CD4-positive, alpha-beta T cell treated with Interleukin-6 for 4 hours (primary cell): ENCODE results near the gene DDAH2.
"Not testable (repeated sequence)": the region's sequence is repeated elsewhere in the genome, so short reads cannot be mapped to it uniquely, and the experiment has no call there.

Experiments
- DNase-seq: peaks from one replicate; pipeline ENCODE4 v3.0.0-alpha.2; 2020; ENCODE audit warnings: mixed read lengths

The DDAH2 gene

GRCh38 chr6:31711233-31711632 is 17.9 kb downstream of the DDAH2 start:
- no peak for DNase-seq

DNA sequence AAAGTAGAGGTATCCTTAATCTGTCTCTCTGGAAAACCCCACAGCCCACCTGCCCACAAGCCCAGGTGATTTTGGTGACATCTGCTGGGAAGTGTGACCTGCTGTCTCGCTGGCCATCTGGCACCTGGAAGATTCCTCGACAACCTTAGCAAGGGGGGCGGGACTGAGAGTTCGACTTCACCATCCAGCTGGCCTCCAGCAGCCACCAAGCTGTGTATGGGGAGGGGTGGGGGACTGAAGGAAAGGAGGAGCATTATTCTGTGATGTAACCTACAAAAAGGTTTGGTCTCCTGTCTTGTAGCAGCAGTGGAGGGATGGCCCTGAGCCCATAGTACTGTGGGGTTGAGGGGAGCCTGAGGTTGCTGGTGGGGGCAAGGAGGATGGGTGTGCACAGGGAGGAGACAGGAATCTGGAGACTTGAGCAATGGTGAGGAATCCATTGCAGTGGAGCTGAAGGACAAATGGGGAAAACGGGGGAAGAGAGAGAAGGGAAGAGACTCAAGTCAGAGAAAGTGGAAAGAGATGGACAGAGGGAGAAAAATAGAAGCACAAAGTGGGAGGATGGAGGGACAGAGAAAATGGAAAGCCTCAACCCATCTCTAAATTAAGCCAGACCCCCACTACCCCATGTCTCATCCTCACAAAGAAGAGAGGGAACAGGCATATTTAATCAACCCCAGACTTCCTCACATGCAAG is 18.4 kb downstream of the DDAH2 start:
- no peak for DNase-seq

DNA sequence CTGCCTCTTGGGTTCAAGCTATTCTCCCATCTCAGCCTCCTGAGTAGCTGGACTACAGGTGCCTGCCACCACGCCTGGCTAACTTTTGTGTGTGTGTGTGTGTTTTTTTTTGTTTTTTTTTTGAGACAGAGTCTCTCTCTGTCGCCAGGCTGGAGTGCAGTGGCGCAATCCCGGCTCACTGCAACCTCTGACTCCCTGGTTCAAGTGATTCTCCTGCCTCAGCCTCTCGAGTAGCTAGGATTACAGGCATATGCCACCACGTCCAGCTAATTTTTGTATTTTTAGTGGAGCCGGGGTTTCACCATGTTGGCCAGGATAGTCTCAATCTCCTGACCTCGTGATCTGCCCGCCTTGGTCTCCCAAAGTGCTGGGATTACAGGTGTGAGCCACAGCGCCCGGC is 19.9 kb downstream of the DDAH2 start:
- not testable (repeated sequence) for DNase-seq

GRCh38 chr6:31708224-31708623 is 20.9 kb downstream of the DDAH2 start:
- no peak for DNase-seq

GRCh38 chr6:31707701-31708100 is 21.4 kb downstream of the DDAH2 start:
- DNase-seq: no peak

DNA sequence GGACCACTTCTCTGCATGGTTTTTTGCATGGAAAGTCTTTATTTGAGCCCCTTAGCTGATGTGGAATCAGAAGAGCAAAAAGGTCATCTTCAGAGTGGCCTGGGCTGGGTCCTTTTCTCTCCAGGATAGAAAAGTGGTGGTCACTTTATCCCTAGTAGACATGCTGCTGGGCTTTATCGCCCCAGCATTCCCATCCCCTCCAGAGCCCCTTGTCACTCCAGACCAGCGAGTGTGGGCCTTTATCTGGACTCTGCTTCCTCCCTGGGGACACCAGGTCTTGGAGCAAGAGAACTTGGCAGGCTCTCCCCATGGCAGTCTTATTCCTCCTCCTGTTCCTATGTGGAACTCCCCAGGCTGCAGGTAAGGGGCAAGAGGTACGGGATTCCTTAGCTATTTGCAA is 22.5 kb downstream of the DDAH2 start, which contains the start of gene LY6G6F:
TSS of gene LY6G6F (plus strand) at position 268 of the 400 bp plus-strand sequence. CDS start at position 309, 41 bp downstream.
- DNase-seq: no peak

- no peak for DNase-seq
Observed at GRCh38 chr6:31705931-31706330, 23.2 kb downstream of the DDAH2 start.

- peak; percentile 99 for DNase-seq
Observed at GRCh38 chr6:31702819-31703716, 26.0 kb downstream of the DDAH2 start, which contains the start of gene ABHD16A. TSS of gene ABHD16A (minus strand) at chr6:31703324. CDS start at chr6:31703281, 43 bp downstream.

GRCh38 chr6:31702405-31702818 is 26.7 kb downstream of the DDAH2 start:
- no peak for DNase-seq

DNA sequence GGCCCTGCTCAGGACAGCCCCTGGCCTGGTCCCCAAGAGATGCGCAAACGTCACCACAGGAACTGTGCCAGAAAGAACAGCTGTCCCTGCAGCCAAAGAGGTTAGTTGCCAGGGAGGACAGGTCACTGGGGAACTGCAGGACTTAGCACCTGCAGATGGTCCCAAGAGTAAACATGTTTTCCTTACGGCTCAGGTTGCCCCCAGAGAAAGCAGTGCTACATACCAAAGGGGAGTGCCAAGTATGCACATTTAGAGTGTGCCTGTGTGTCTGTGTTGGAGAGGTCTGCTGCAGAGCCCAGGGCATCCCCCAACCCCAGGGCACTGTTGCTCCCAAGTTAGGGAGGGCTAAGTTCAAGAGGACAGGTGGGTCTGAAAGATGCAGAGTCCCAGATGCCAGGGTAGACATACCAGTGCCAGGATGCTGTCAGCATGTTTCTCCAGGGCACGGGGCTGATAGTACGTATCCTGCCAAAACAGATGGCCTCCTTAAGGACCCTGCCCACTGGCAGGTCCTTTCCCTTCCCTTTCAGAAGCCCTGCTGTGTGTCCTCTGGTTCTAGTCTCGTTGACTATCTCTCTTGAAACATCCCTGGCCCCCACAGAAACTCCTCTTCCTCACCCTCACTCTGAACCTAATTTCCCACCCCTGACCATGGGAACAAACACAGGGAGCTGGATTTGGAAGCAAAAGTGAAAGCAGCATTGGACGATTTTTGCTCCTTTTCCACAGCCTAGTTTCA is 27.3 kb downstream of the DDAH2 start:
- no peak for DNase-seq

DNA sequence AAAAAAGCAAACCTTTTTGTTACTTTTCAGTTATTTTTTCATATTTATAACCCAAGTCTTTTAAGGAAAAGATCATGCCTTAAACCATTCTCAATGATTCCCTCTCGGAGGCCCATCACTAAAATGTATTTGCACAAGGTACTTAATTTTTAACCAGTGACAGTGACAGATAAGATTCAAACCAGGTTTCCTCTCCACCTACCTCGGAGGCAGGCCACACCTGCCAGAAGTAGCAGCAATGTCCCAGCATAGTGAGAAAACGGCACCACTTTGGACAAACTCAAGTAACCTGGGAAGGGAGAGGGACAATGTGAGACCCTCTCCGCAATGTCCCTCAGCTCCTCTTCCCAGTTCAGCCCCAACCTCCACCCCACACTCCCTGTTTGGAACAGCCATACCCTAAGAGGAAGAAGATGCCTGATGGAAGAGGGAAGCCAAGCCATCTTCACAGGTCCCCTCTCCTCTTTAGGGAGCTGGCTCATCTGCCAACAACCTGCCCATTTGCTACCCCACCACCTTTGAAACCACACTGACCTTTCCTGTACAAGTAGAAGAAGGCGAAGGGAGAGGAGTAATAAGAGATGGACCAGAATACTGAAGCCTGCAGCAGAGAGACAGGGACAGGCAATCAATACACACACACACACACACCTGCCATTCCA is 28.2 kb downstream of the DDAH2 start:
- no peak for DNase-seq

DNA sequence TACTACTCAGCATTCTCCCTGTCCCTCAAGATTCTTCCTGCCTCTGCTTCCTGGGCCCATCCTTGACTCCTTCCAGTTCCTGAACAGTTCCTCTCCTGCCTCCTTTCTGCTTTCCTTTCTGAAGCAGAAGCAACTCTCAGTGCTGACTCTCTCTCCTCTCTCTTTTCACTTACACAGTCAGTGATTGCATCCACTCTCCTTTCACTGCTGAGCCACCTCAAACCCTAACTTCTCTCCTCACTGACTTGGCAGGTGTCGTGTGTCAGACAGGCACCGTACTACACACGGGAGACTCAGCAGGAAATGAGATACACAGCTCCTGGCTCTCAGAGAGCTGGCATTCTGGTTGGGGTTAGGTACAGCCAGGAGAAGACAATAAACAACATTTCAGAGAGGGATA is 31.5 kb downstream of the DDAH2 start:
- DNase-seq: no peak

DNA sequence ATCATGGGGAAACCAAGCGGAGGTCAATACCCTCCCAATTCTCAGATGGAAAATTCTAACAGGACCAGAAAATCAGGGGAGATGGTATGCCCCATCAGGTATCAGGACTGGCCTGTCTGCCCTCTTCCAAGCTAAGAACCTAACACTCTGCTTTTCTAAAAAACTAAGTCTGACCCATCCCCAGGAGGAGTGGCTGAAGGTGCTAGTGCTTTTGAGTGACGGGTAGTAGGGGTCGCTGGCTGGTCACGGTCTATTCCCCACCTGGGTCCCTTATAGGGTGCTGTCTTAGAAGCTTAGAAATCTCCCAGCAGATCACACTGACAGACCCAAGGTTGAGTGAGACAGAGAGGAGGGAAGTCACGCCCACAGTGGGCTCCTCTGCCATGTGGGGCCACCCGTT is 35.6 kb downstream of the DDAH2 start:
- no peak for DNase-seq

- no peak for DNase-seq
Observed at GRCh38 chr6:31692886-31693285, 36.2 kb downstream of the DDAH2 start.

DNA sequence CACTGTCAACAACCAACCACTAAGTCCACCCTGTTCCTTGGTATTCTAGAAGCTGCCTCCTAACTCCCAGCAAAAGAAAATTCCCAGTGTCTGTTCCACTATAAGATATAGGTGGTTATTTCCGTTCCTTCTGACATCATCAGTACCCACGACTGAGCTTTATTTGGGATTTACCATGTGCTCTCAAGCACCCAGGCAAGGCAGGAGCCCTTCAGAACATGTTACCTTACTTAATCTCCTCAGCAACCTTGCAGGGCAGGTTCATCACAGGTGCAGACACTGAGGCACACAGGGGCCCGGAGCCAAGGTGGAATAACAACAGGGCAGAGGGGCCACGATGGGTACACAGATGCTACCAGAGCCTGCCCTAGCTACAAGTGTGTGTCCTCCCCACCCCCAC is 36.7 kb downstream of the DDAH2 start:
- DNase-seq: no peak

DNA sequence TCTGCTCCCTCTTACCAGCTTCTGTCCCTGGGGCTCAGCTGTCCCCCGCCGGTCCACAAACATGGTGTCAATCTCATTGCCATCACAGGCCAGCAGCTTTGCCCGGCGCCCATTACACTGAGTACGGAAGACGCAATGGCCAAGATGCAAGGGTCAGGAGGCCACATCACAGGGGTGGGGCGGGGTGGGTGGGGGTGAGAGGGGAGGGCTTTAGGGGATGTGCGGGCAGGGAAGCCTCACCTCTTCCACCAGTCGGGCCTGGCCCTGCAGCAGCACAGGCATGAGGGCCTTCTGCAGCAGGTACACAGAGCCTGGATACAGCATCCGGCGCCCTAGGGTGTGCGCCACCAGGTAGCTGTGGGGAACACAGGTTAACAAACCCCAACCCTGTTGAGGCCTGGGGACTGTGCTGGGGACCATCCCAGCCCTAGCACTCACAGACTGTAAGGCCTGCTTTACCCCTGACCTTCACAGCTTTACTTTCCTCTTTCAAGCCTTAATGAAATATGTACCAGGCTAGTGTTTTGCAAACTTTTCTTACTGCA is 37.5 kb downstream of the DDAH2 start:
- DNase-seq: no peak

GRCh38 chr6:31691078-31691463 is 38.0 kb downstream of the DDAH2 start:
- no peak for DNase-seq

DNA sequence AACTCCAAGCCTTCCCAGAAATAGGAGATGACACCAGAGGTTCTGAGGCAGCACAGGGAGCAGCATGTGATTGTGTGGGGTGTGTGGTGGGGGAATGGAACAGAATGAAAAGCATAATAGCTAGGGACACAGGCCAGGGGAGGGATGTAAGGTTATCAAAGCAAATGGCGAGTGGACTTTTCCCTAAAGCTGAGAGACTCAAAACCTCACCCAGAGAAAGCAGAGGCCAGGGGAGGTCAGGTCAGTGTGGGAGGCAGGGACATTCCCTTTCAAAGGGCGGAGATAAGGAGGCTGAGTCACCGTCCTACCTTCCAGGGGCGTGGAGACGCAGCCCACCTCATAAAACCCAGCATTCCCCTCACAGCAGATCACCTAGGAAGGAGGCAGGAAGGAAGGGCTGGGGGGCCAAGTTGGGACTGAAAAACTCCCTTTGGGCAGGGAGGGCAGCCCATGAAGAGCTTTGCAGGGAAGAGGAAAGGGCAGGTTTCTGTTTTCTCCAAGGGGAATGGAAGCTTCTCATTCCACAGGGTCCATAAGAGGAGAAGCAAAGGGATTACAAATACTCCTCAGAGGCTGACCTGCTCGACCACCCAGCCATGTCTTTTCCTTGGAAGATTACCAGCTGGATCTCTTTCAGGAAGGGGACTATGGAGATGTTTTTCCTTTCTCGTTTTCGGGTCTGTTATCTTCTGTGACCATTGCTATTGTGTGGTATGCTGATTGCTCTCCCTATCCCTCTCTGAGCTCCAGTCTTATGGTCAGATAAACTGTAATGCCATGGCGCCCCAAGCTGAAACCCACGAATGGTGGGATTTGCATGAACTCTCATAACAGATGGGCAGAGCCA is 38.6 kb downstream of the DDAH2 start:
- DNase-seq: no peak

DNA sequence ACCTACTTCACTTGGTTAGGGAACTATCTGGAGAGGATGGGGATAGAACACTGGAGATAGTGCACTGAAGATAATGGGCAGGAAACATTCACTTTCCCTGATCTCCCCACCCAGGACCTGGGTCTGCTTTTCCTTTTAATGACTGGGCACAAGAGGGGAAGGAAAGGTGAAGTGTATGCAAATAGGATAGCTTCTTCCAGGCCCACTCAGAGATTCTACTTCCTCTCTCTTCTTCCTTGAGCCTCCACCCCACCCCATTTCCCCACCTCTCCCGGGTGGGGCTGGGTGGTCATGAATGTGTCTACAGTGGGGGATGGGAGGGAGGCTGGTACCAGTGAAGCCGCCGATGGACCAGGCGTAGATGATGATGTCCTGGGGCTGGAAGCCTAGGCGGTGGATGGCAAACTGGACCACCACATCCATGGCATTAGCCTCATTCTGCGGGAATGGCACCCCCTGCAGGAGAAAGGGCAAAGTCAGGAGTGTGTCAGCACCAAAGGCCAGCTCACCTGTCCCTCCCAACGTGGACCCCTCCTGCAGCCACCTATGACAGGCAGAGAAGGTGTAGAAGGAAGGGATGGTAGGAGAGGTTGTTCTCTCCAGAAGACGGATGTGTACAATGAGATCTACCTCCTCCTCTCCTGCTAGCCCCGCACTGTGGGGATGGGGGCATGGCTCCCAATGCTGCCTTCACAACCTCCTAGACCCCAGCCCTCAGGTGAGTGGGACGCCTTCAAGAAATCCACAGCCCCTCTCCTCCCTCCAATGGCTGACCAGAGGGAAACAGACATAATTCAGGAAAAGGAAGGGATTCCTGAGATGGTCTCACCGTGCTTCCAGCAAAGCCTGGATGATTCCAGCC is 39.6 kb downstream of the DDAH2 start:
- no peak for DNase-seq
